Vagina (tissue), 2 donors: ENCODE results near the gene MRPL37.

ENCODE experiments used
- POLR2A ChIP-seq, 2 donors: fragments of 450-650 bp; IDR thresholded peaks; one replicate each; pipeline ENCODE4 v1.6.1; 2017; ENCODE audit warnings: antibody characterized with exemption in 2 of 2, mild to moderate bottlenecking in 2 of 2, moderate library complexity in 2 of 2
- POLR2AphosphoS5 ChIP-seq, 2 donors: sonication (generic); formaldehyde crosslinking; IDR thresholded peaks; one replicate each; pipeline ENCODE4 v1.9.0; 2017; ENCODE audit warnings: antibody characterized with exemption in 2 of 2, mild to moderate bottlenecking in 2 of 2, low read depth in 1 of 2; ENCODE audit not compliant: insufficient read depth in 1 of 2
- TF ChIP-seq, protein P1 (sequence below), 3 experiments: fragments of 450-650 bp in 2 of 3; fragments of 200-600 bp in 1 of 3; sonication (generic) in 1 of 3; IDR thresholded peaks; one replicate each; pipeline ENCODE4 v1.5.1; 2017 to 2019; ENCODE audit warnings: antibody characterized with exemption in 3 of 3, mild to moderate bottlenecking in 2 of 3, moderate library complexity in 2 of 3

DNA sequence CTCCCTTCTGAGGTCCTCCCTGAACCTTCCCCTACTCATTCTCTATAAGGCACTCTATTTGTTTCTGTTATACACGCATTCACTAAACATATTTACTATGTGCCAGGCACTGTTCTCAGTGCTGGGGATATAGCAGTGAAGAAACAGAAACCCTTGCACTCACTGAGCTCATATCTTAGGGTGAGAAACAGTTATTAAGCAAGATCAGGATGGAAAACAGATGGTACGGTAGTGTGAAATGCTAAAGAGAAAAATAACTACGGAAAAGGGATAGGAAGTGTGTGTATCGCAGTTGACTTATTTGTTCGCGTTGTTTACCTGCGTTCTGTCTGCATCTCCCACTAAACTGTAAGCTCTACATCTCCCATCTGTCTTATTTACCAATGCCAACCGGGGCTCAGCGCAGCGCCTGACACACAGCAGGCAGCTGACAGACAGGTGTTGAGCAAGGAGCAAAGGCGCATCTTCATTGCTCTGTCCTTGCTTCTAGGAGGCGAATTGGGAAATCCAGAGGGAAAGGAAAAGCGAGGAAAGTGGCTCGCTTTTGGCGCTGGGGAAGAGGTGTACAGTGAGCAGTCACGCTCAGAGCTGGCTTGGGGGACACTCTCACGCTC, 709 bp upstream of the MRPL37 start:
- TF ChIP-seq, protein P1, sequence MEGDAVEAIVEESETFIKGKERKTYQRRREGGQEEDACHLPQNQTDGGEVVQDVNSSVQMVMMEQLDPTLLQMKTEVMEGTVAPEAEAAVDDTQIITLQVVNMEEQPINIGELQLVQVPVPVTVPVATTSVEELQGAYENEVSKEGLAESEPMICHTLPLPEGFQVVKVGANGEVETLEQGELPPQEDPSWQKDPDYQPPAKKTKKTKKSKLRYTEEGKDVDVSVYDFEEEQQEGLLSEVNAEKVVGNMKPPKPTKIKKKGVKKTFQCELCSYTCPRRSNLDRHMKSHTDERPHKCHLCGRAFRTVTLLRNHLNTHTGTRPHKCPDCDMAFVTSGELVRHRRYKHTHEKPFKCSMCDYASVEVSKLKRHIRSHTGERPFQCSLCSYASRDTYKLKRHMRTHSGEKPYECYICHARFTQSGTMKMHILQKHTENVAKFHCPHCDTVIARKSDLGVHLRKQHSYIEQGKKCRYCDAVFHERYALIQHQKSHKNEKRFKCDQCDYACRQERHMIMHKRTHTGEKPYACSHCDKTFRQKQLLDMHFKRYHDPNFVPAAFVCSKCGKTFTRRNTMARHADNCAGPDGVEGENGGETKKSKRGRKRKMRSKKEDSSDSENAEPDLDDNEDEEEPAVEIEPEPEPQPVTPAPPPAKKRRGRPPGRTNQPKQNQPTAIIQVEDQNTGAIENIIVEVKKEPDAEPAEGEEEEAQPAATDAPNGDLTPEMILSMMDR (IDR thresholded peaks at IDR 0.05): no peak
- no peak for TF ChIP-seq POLR2A (IDR thresholded peaks at IDR 0.05)
- no peak for TF ChIP-seq POLR2AphosphoS5 (IDR thresholded peaks at IDR 0.05; ENCODE audit: insufficient read depth in 1 of 2, low read depth in 1 of 2)
